ENCODE results near the gene ITSN1. TPM values are rescaled to one million over a fixed set of nuclear protein-coding genes. Genes with fewer than 3 reads are reported as not detected.
A peak's percentile ranks its signal among the peaks of the same experiment; 100 is the strongest.

Gene ITSN1
- total and polyA plus RNA-seq, 2 of the 13 experiments (the other 11 are each of a cell fraction or from before 2014, with no cell fraction given): 26.1 to 33.8 TPM

GRCh38 chr21:33936301-33937038, 294.2 kb downstream of the ITSN1 start:
- Histone ChIP-seq H3K4me1 (ENCODE audit: insufficient read depth, low read length) (peaks cover 20% of the 10 kb centered on the region), H3K4me2 (ENCODE audit: low read depth, low read length) (no peak overlapping the region), H3K9ac (ENCODE audit: insufficient read depth, low read depth, low read length) (no peak overlapping the region), H3K27ac (ENCODE audit: extremely low read length, insufficient read depth, low read length) (no peak overlapping the region), H2AFZ (ENCODE audit: low read length) (no peak overlapping the region), H3K27me3 (ENCODE audit: control insufficient read depth in 1 of 2, insufficient read depth in 2 of 2, low read length in 2 of 2) (no peaks in the 10 kb centered on the region), H3K4me3 (replicated peaks in 1 of 3; ENCODE audit: insufficient read depth in 1 of 3, low read depth in 2 of 3, low read length in 3 of 3) (no peak overlapping the region), H4K20me1 (ENCODE audit: insufficient read depth, low read length) (no peaks in the 10 kb centered on the region), H3K9me3 (ENCODE audit: low read length) (no peaks in the 10 kb centered on the region), H3K36me3 (replicated peaks in 1 of 2; ENCODE audit: control insufficient read depth in 1 of 2, insufficient read depth in 2 of 2, low read length in 2 of 2) (no peaks in the 10 kb centered on the region), H3K79me2 (ENCODE audit: insufficient read depth, low read length) (no peaks in the 10 kb centered on the region)
- 18% methylated on average over 4 of the region's 4 CpGs for WGBS (ENCODE audit: low lambda C conversion rate)
- TF ChIP-seq ZNF660 (CRISPR knock-in tag; IDR thresholded peaks at IDR 0.05; ENCODE audit: borderline replicate concordance, low read depth) (no peak), AHDC1 (CRISPR knock-in tag; IDR thresholded peaks at IDR 0.05; ENCODE audit: borderline replicate concordance) (no peak), NFKBIZ (CRISPR knock-in tag; IDR thresholded peaks at IDR 0.05) (no peak), CBFB (CRISPR knock-in tag; IDR thresholded peaks at IDR 0.05) (no peak), IKZF1 (IDR thresholded peaks at IDR 0.05) (no peak), ZNF629 (CRISPR knock-in tag; conservative IDR thresholded peaks at IDR 0.05) (peak; percentile 75)
- FAIRE-seq (no peak), DNase-seq (ENCODE audit: low spot score) (no peak), ATAC-seq (no peak)
- POLR2A ChIA-PET: no interaction called here
- intact Hi-C loops (cut with micrococcal nuclease; ENCODE audit: unreplicated experiment) (no loop called here), in situ Hi-C loops (cut with HindIII; ENCODE audit: extremely low pct_ligation_motif_present, low pct_unique_long_range_greater_than_20kb) (no loop called here)
- CTCF ChIA-PET (ENCODE audit: low intra/inter-chr PET ratio, low total read pairs): no interaction called here
- no TSS peak for BruUV-seq (replicated peaks)
